Measurements from ENCODE around the gene CERS6.

- no peak for TF ChIP-seq CTCF (conservative IDR thresholded peaks at IDR 0.05)
- no peak for TF ChIP-seq EZH2 (IDR thresholded peaks at IDR 0.05; ENCODE audit: low read depth)
These were observed 365.9 kb downstream of the CERS6 start for GRCh38 chr2:168821992-168822391.
